Measurements from ENCODE around the gene SMIM29.

Gene SMIM29

GRCh38 chr6:34248727-34249468, at the start of gene SMIM29:
TSS of gene SMIM29 (minus strand) at chr6:34249006. CDS start at chr6:34247791, 1,215 bp downstream.
- H3K4me3 ChIP-seq (ENCODE audit: low read length) = peak within 1 kb of the TSS; percentile 71
- H3K27me3 ChIP-seq (ENCODE audit: control insufficient read depth, insufficient read depth, low read length) = no peaks in the 10 kb centered on the region
- H3K27ac ChIP-seq (ENCODE audit: low read length) = no peak within 1 kb of the TSS
- no peaks in the 10 kb centered on the region; the same call in 1 of the 2 replicates for H3K4me1 ChIP-seq (ENCODE audit: control insufficient read depth, insufficient read depth, low read length)
- DNase-seq (ENCODE audit: low read depth, low spot score) = no peak
- H3K9me3 ChIP-seq (ENCODE audit: control insufficient read depth, insufficient read depth, low read length) = no peaks in the 10 kb centered on the region
- peaks cover 8% of the 10 kb centered on the region for H3K36me3 ChIP-seq (ENCODE audit: control insufficient read depth, insufficient read depth, low read length)
- WGBS (ENCODE audit: insufficient coverage, insufficient read length) = no CpG with 5 or more reads among the region's 79 CpGs

- Histone ChIP-seq H3K4me1 (ENCODE audit: control insufficient read depth, insufficient read depth, low read length) (no peaks in the 10 kb centered on the region), H3K36me3 (ENCODE audit: control insufficient read depth, insufficient read depth, low read length) (peaks cover 4% of the 10 kb centered on the region; the same call in 1 of the 2 replicates), H3K27me3 (ENCODE audit: control insufficient read depth, insufficient read depth, low read length) (no peaks in the 10 kb centered on the region), H3K9me3 (ENCODE audit: control insufficient read depth, insufficient read depth, low read length) (no peaks in the 10 kb centered on the region), H3K27ac (ENCODE audit: low read length) (no peak overlapping the region), H3K4me3 (ENCODE audit: low read length) (no peak overlapping the region)
- DNase-seq (ENCODE audit: low read depth, low spot score) = no peak
- no CpG with 5 or more reads among the region's 3 CpGs for WGBS (ENCODE audit: insufficient coverage, insufficient read length)
Observed at GRCh38 chr6:34295721-34296120, 46.9 kb upstream of the SMIM29 start.

GRCh38 chr6:34292954-34293353, 44.1 kb upstream of the SMIM29 start:
- WGBS (ENCODE audit: insufficient coverage, insufficient read length) = no CpG with 5 or more reads among the region's 3 CpGs
- DNase-seq (ENCODE audit: low read depth, low spot score) = no peak
- no peaks in the 10 kb centered on the region for H3K9me3 ChIP-seq (ENCODE audit: control insufficient read depth, insufficient read depth, low read length)
- H3K36me3 ChIP-seq (ENCODE audit: control insufficient read depth, insufficient read depth, low read length) = peaks cover 4% of the 10 kb centered on the region; the same call in 1 of the 2 replicates
- no peak overlapping the region for H3K4me3 ChIP-seq (ENCODE audit: low read length)
- H3K4me1 ChIP-seq (ENCODE audit: control insufficient read depth, insufficient read depth, low read length) = no peaks in the 10 kb centered on the region
- H3K27me3 ChIP-seq (ENCODE audit: control insufficient read depth, insufficient read depth, low read length) = no peaks in the 10 kb centered on the region
- H3K27ac ChIP-seq (ENCODE audit: low read length) = no peak overlapping the region

- WGBS (ENCODE audit: insufficient coverage, insufficient read length) = no CpG with 5 or more reads among the region's 11 CpGs
- Histone ChIP-seq H3K4me3 (ENCODE audit: low read length) (no peak overlapping the region), H3K9me3 (ENCODE audit: control insufficient read depth, insufficient read depth, low read length) (no peaks in the 10 kb centered on the region), H3K36me3 (ENCODE audit: control insufficient read depth, insufficient read depth, low read length) (peaks cover 7% of the 10 kb centered on the region; the same call in 1 of the 2 replicates), H3K27ac (ENCODE audit: low read length) (no peak overlapping the region), H3K4me1 (ENCODE audit: control insufficient read depth, insufficient read depth, low read length) (no peaks in the 10 kb centered on the region), H3K27me3 (ENCODE audit: control insufficient read depth, insufficient read depth, low read length) (no peaks in the 10 kb centered on the region)
- DNase-seq (ENCODE audit: low read depth, low spot score) = no peak
Observed at GRCh38 chr6:34289137-34289536, 40.3 kb upstream of the SMIM29 start.

GRCh38 chr6:34288581-34288980, 39.8 kb upstream of the SMIM29 start:
- no peak overlapping the region for H3K4me3 ChIP-seq (ENCODE audit: low read length)
- H3K4me1 ChIP-seq (ENCODE audit: control insufficient read depth, insufficient read depth, low read length) = no peaks in the 10 kb centered on the region
- no peaks in the 10 kb centered on the region for H3K9me3 ChIP-seq (ENCODE audit: control insufficient read depth, insufficient read depth, low read length)
- WGBS (ENCODE audit: insufficient coverage, insufficient read length) = no CpG with 5 or more reads among the region's 5 CpGs
- H3K36me3 ChIP-seq (ENCODE audit: control insufficient read depth, insufficient read depth, low read length) = peaks cover 7% of the 10 kb centered on the region; the same call in 1 of the 2 replicates
- DNase-seq (ENCODE audit: low read depth, low spot score) = no peak
- no peaks in the 10 kb centered on the region for H3K27me3 ChIP-seq (ENCODE audit: control insufficient read depth, insufficient read depth, low read length)
- no peak overlapping the region for H3K27ac ChIP-seq (ENCODE audit: low read length)

GRCh38 chr6:34285448-34286164, 36.8 kb upstream of the SMIM29 start:
- WGBS (ENCODE audit: insufficient coverage, insufficient read length) = no CpG with 5 or more reads among the region's 4 CpGs
- H3K4me1 ChIP-seq (ENCODE audit: control insufficient read depth, insufficient read depth, low read length) = no peaks in the 10 kb centered on the region
- no peak overlapping the region for H3K4me3 ChIP-seq (ENCODE audit: low read length)
- H3K27me3 ChIP-seq (ENCODE audit: control insufficient read depth, insufficient read depth, low read length) = no peaks in the 10 kb centered on the region
- H3K9me3 ChIP-seq (ENCODE audit: control insufficient read depth, insufficient read depth, low read length) = no peaks in the 10 kb centered on the region
- H3K36me3 ChIP-seq (ENCODE audit: control insufficient read depth, insufficient read depth, low read length) = peaks cover 3% of the 10 kb centered on the region; the same call in 1 of the 2 replicates
- no peak overlapping the region for H3K27ac ChIP-seq (ENCODE audit: low read length)
- DNase-seq (ENCODE audit: low read depth, low spot score) = no peak

GRCh38 chr6:34284563-34285447, 36.0 kb upstream of the SMIM29 start:
- H3K4me1 ChIP-seq (ENCODE audit: control insufficient read depth, insufficient read depth, low read length) = no peaks in the 10 kb centered on the region
- DNase-seq (ENCODE audit: low read depth, low spot score) = no peak
- WGBS (ENCODE audit: insufficient coverage, insufficient read length) = no CpG with 5 or more reads among the region's 4 CpGs
- no peaks in the 10 kb centered on the region for H3K27me3 ChIP-seq (ENCODE audit: control insufficient read depth, insufficient read depth, low read length)
- no peaks in the 10 kb centered on the region for H3K9me3 ChIP-seq (ENCODE audit: control insufficient read depth, insufficient read depth, low read length)
- H3K27ac ChIP-seq (ENCODE audit: low read length) = no peak overlapping the region
- H3K36me3 ChIP-seq (ENCODE audit: control insufficient read depth, insufficient read depth, low read length) = peaks cover 3% of the 10 kb centered on the region; the same call in 1 of the 2 replicates
- no peak overlapping the region for H3K4me3 ChIP-seq (ENCODE audit: low read length)

GRCh38 chr6:34281702-34282334, 33.0 kb upstream of the SMIM29 start:
- H3K4me1 ChIP-seq (ENCODE audit: control insufficient read depth, insufficient read depth, low read length) = no peaks in the 10 kb centered on the region
- H3K4me3 ChIP-seq (ENCODE audit: low read length) = no peak overlapping the region
- H3K27me3 ChIP-seq (ENCODE audit: control insufficient read depth, insufficient read depth, low read length) = no peaks in the 10 kb centered on the region
- no peak for DNase-seq (ENCODE audit: low read depth, low spot score)
- no peaks in the 10 kb centered on the region for H3K9me3 ChIP-seq (ENCODE audit: control insufficient read depth, insufficient read depth, low read length)
- H3K27ac ChIP-seq (ENCODE audit: low read length) = no peak overlapping the region
- WGBS (ENCODE audit: insufficient coverage, insufficient read length) = no CpG with 5 or more reads among the region's 6 CpGs
- H3K36me3 ChIP-seq (ENCODE audit: control insufficient read depth, insufficient read depth, low read length) = no peaks in the 10 kb centered on the region; the same call in 1 of the 2 replicates

GRCh38 chr6:34280216-34280615, 31.4 kb upstream of the SMIM29 start:
- Histone ChIP-seq H3K4me3 (ENCODE audit: low read length) (no peak overlapping the region), H3K36me3 (ENCODE audit: control insufficient read depth, insufficient read depth, low read length) (no peaks in the 10 kb centered on the region; the same call in 1 of the 2 replicates), H3K27me3 (ENCODE audit: control insufficient read depth, insufficient read depth, low read length) (no peaks in the 10 kb centered on the region), H3K9me3 (ENCODE audit: control insufficient read depth, insufficient read depth, low read length) (no peaks in the 10 kb centered on the region), H3K27ac (ENCODE audit: low read length) (no peak overlapping the region), H3K4me1 (ENCODE audit: control insufficient read depth, insufficient read depth, low read length) (no peaks in the 10 kb centered on the region)
- no CpG with 5 or more reads among the region's 4 CpGs for WGBS (ENCODE audit: insufficient coverage, insufficient read length)
- DNase-seq (ENCODE audit: low read depth, low spot score) = no peak

GRCh38 chr6:34278833-34279232, 30.0 kb upstream of the SMIM29 start:
- no peaks in the 10 kb centered on the region for H3K4me1 ChIP-seq (ENCODE audit: control insufficient read depth, insufficient read depth, low read length)
- no peak overlapping the region for H3K27ac ChIP-seq (ENCODE audit: low read length)
- WGBS (ENCODE audit: insufficient coverage, insufficient read length) = no CpG with 5 or more reads among the region's 5 CpGs
- DNase-seq (ENCODE audit: low read depth, low spot score) = no peak
- H3K9me3 ChIP-seq (ENCODE audit: control insufficient read depth, insufficient read depth, low read length) = no peaks in the 10 kb centered on the region
- H3K36me3 ChIP-seq (ENCODE audit: control insufficient read depth, insufficient read depth, low read length) = no peaks in the 10 kb centered on the region
- no peak overlapping the region for H3K4me3 ChIP-seq (ENCODE audit: low read length)
- no peaks in the 10 kb centered on the region for H3K27me3 ChIP-seq (ENCODE audit: control insufficient read depth, insufficient read depth, low read length)

All from iPS DF 6.9 (cell line).